ENCODE results near the gene HSBP1.

DNA sequence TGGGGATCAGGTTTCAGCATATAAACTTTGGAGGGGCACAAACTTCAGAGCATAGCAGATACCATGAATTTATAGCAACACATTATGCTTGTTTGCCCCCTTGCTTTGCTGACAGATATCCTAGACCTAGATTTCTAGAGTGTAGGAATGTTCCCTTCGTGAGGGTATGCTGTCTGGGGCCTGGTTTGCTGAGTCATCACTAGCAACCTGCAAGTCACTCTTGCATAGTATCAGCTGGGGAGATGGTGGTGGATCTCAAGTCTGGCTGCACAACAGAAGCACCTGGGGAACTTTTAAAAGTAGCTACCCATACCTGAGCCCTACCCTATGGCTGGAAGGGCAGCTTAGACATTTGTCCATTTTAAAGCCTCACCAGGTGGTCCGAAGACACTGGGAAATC is 22.3 kb upstream of the HSBP1 start:
- TF ChIP-seq CTCF (IDR thresholded peaks at IDR 0.05) (no peak), POLR2A (IDR thresholded peaks at IDR 0.05) (no peak)
